OCI-LY3 (cell line): ENCODE measurements around the gene U2SURP.

ENCODE experiments used
- EZH2phosphoT487 ChIP-seq: fragments of 200-600 bp; shearing (Covaris generic); IDR thresholded peaks from 2 replicates; pipeline ENCODE4 v1.6.1; 2018; ENCODE audit warnings: antibody characterized with exemption, mixed run types, low read depth
- TF ChIP-seq, protein P1 (sequence below): fragments of 200-600, 300-600 bp; sonication (generic); IDR thresholded peaks from 2 replicates; pipeline ENCODE4 v1.5.1; 2014; ENCODE audit warnings: antibody characterized with exemption, low read length, low read depth

DNA sequence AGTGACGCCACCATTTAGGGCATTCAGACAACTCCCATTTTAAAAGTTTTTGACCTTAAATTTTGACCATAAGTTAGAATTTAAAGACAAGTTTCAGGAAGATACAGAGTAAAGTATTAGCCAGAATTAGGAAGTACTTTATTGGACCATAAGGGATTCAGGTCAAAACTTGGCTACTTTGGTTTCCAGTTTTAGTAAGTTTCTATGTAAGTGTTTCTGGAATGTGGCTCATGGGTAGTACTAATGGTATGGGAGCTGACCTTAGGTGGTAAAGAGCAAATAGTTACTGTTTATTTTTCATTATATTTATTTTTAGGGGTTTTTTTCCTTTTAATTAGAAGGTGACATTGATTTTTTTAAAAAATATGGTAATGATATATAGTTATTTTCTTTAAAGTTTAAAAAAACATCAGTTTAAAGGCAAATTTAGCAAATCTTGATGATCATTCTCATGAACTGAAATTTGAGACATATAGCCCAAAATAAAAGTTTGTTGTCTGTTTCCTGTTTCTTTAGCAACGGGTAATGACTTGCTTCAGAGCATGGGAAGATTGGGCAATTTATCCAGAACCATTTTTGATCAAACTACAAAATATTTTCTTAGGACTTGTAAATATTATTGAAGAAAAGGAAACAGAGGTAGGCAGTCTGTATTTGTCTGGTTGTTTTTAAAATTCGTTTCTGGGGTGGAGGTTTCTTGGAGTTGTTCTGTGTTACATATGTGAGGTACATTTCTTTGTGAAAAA, 34.3 kb downstream of the U2SURP start:
- TF ChIP-seq, protein P1, sequence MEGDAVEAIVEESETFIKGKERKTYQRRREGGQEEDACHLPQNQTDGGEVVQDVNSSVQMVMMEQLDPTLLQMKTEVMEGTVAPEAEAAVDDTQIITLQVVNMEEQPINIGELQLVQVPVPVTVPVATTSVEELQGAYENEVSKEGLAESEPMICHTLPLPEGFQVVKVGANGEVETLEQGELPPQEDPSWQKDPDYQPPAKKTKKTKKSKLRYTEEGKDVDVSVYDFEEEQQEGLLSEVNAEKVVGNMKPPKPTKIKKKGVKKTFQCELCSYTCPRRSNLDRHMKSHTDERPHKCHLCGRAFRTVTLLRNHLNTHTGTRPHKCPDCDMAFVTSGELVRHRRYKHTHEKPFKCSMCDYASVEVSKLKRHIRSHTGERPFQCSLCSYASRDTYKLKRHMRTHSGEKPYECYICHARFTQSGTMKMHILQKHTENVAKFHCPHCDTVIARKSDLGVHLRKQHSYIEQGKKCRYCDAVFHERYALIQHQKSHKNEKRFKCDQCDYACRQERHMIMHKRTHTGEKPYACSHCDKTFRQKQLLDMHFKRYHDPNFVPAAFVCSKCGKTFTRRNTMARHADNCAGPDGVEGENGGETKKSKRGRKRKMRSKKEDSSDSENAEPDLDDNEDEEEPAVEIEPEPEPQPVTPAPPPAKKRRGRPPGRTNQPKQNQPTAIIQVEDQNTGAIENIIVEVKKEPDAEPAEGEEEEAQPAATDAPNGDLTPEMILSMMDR, result no peak
- TF ChIP-seq EZH2phosphoT487, result no peak
